Peyer's patch (tissue), 4 donors: ENCODE data around the gene LITAF.

Source experiments
- CTCF ChIP-seq, 6 experiments: fragments of 450-650 bp in 4 of 6; fragments of 200-600 bp in 2 of 6; sonication (generic) in 1 of 6; IDR thresholded peaks; one replicate each; pipeline ENCODE4 v1.5.1; 2017 to 2019; ENCODE audit warnings: antibody characterized with exemption in 6 of 6, mild to moderate bottlenecking in 3 of 6, moderate library complexity in 1 of 6
- POLR2A ChIP-seq, 2 donors: fragments of 450-650 bp; IDR thresholded peaks; one replicate each; pipeline ENCODE4 v1.5.1; 2017; ENCODE audit warnings: antibody characterized with exemption in 2 of 2, mild to moderate bottlenecking in 2 of 2, moderate library complexity in 2 of 2

GRCh38 chr16:11604783-11605563 lies 18.3 kb upstream of the LITAF start:
- TF ChIP-seq CTCF (IDR thresholded peaks at IDR 0.05): no peak
- no peak for TF ChIP-seq POLR2A (IDR thresholded peaks at IDR 0.05)
